Stimulated activated CD4-positive, alpha-beta T cell treated with anti-CD3 and anti-CD28 coated beads, Interleukin-2, amount 100 ng/mL, for 4 hours (primary cell): Measurements from ENCODE around the gene AP2S1.
"Not testable (repeated sequence)": the region's sequence is repeated elsewhere in the genome, so short reads cannot be mapped to it uniquely, and the experiment has no call there.

Experiments
- DNase-seq: peaks from one replicate; pipeline ENCODE4 v3.0.0-alpha.2; 2020; ENCODE audit warnings: low read depth

AP2S1 gene

GRCh38 chr19:46850228-46851203 is at the start of gene AP2S1:
Gene AP2S1, minus strand, starts transcription at chr19:46850846. Its CDS starts 80 bp downstream, at chr19:46850766.
- DNase-seq, result peak; percentile 91

GRCh38 chr19:46900341-46900740 is 49.7 kb upstream of the AP2S1 start:
- no peak for DNase-seq

GRCh38 chr19:46898731-46899130 is 48.1 kb upstream of the AP2S1 start:
- DNase-seq, result no peak

GRCh38 chr19:46896076-46896794 is 45.6 kb upstream of the AP2S1 start:
- DNase-seq, result no peak

- DNase-seq, result no peak
These were observed 41.9 kb upstream of the AP2S1 start for GRCh38 chr19:46892252-46893179.

GRCh38 chr19:46890423-46891170 is 40.0 kb upstream of the AP2S1 start:
- DNase-seq, result no peak

GRCh38 chr19:46887240-46887782 is 36.7 kb upstream of the AP2S1 start:
- DNase-seq, result no peak

- no peak for DNase-seq
These were observed 36.0 kb upstream of the AP2S1 start for GRCh38 chr19:46886546-46887239.

GRCh38 chr19:46885411-46885810 is 34.8 kb upstream of the AP2S1 start:
- DNase-seq, result no peak

GRCh38 chr19:46882751-46883150 is 32.1 kb upstream of the AP2S1 start:
- DNase-seq, result not testable (repeated sequence)

- no peak for DNase-seq
These were observed 31.4 kb upstream of the AP2S1 start for GRCh38 chr19:46882034-46882433.

- DNase-seq, result no peak
These were observed 30.4 kb upstream of the AP2S1 start for GRCh38 chr19:46881092-46881491.

- no peak for DNase-seq
These were observed 29.8 kb upstream of the AP2S1 start for GRCh38 chr19:46880431-46880830.

- no peak for DNase-seq
These were observed 28.1 kb upstream of the AP2S1 start for GRCh38 chr19:46878613-46879375.

- no peak for DNase-seq
These were observed 25.0 kb upstream of the AP2S1 start for GRCh38 chr19:46875657-46876056.

- DNase-seq, result no peak
These were observed 24.6 kb upstream of the AP2S1 start for GRCh38 chr19:46875234-46875633.

- DNase-seq, result no peak
These were observed 22.3 kb upstream of the AP2S1 start for GRCh38 chr19:46872967-46873366.

- not testable (repeated sequence) for DNase-seq
These were observed 20.5 kb upstream of the AP2S1 start for GRCh38 chr19:46871173-46871572.

- no peak for DNase-seq
These were observed 17.6 kb upstream of the AP2S1 start for GRCh38 chr19:46868025-46868802.
